Measurements from ENCODE around the gene CABP2.

DNA sequence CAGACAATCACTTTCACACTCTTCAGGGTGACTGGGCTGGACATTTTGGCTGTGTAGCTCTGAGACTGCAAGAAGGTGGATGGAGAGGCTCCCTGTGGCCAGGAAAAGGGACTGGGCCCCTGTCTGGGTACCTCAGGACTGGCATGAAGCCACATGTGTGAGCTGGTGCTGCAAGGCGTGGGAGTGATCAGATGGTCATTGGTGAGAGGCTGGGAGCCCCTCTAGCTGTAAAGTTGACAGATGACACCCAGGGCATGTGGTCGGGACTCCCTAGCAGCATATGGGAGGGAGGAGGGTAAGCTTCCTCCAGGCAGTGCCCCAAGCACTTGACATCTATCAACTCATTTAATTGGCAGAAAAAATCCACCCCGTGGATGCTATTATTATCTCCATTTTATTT, 18.9 kb upstream of the CABP2 start:
- TF ChIP-seq, protein P1, sequence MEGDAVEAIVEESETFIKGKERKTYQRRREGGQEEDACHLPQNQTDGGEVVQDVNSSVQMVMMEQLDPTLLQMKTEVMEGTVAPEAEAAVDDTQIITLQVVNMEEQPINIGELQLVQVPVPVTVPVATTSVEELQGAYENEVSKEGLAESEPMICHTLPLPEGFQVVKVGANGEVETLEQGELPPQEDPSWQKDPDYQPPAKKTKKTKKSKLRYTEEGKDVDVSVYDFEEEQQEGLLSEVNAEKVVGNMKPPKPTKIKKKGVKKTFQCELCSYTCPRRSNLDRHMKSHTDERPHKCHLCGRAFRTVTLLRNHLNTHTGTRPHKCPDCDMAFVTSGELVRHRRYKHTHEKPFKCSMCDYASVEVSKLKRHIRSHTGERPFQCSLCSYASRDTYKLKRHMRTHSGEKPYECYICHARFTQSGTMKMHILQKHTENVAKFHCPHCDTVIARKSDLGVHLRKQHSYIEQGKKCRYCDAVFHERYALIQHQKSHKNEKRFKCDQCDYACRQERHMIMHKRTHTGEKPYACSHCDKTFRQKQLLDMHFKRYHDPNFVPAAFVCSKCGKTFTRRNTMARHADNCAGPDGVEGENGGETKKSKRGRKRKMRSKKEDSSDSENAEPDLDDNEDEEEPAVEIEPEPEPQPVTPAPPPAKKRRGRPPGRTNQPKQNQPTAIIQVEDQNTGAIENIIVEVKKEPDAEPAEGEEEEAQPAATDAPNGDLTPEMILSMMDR (IDR thresholded peaks at IDR 0.05) = no peak
- TF ChIP-seq POLR2AphosphoS5 (IDR thresholded peaks at IDR 0.05) = no peak

All from upper lobe of left lung (tissue), 4 donors.